Lower leg skin (tissue), 3 donors: ENCODE data around the gene PHIP.

Source experiments
- CTCF ChIP-seq, 3 donors: fragments of 450-650 bp; IDR thresholded peaks; one replicate each; pipeline ENCODE4 v1.5.1; 2016; ENCODE audit warnings: antibody characterized with exemption in 3 of 3, mild to moderate bottlenecking in 3 of 3, moderate library complexity in 2 of 3
- POLR2A ChIP-seq, 2 donors: fragments of 450-650 bp; IDR thresholded peaks; one replicate each; pipeline ENCODE4 v1.6.1; 2016 to 2017; ENCODE audit warnings: antibody characterized with exemption in 2 of 2, mild to moderate bottlenecking in 1 of 2, moderate library complexity in 1 of 2

GRCh38 chr6:79033279-79033678 is 44.8 kb downstream of the PHIP start:
- TF ChIP-seq POLR2A (IDR thresholded peaks at IDR 0.05) (no peak), CTCF (IDR thresholded peaks at IDR 0.05) (no peak)
